ENCODE results near the gene SOX13. TPM values are rescaled to one million over a fixed set of nuclear protein-coding genes. Genes with fewer than 3 reads are reported as not detected.

SOX13 gene
- total RNA-seq, 4 donors from 2014 or later = 15.7 to 139 (median 37.9) TPM

GRCh38 chr1:204171751-204172178 is 98.8 kb downstream of the SOX13 start:
- Histone ChIP-seq H3K4me1 (no peaks in the 10 kb centered on the region), H3K27ac (no peak overlapping the region), H3K4me3 (no peak overlapping the region), H3K9me3 (peaks cover 0 to 5% of the 10 kb centered on the region in 2 donors), H3K36me3 (no peaks in the 10 kb centered on the region), H3K27me3 (no peaks in the 10 kb centered on the region)
- no peak for DNase-seq
- TF ChIP-seq POLR2A (IDR thresholded peaks at IDR 0.05) (no peak), CTCF (IDR thresholded peaks at IDR 0.05) (no peak)
- intact Hi-C loops (cut with DNase I; ENCODE audit: low total_unique reads) = no loop called here

- Histone ChIP-seq H3K27me3 (no peaks in the 10 kb centered on the region), H3K27ac (no peak overlapping the region), H3K36me3 (no peaks in the 10 kb centered on the region), H3K4me1 (no peaks in the 10 kb centered on the region), H3K9me3 (peaks cover 0 to 5% of the 10 kb centered on the region in 2 donors), H3K4me3 (no peak overlapping the region)
- intact Hi-C loops (cut with DNase I; ENCODE audit: low total_unique reads) = no loop called here
- no peak for DNase-seq
- TF ChIP-seq CTCF (IDR thresholded peaks at IDR 0.05) (no peak), POLR2A (IDR thresholded peaks at IDR 0.05) (no peak)
Observed at GRCh38 chr1:204172404-204173029, 99.6 kb downstream of the SOX13 start.

- no peak for DNase-seq
Observed at GRCh38 chr1:204174958-204175357, 102.0 kb downstream of the SOX13 start.

GRCh38 chr1:204176049-204176448 is 103.1 kb downstream of the SOX13 start:
- H3K36me3 ChIP-seq = no peaks in the 10 kb centered on the region
- no peaks in the 10 kb centered on the region for H3K9me3 ChIP-seq
- DNase-seq = no peak
- H3K4me3 ChIP-seq = no peak overlapping the region
- H3K27ac ChIP-seq = no peak overlapping the region
- H3K27me3 ChIP-seq = no peaks in the 10 kb centered on the region
- intact Hi-C loops (cut with DNase I; ENCODE audit: low total_unique reads) = no loop called here
- H3K4me1 ChIP-seq = no peaks in the 10 kb centered on the region
- no peak for TF ChIP-seq CTCF (IDR thresholded peaks at IDR 0.05)
- no peak for TF ChIP-seq POLR2A (IDR thresholded peaks at IDR 0.05)

More at GRCh38 chr1:204174958-204175357, 102.0 kb downstream of the SOX13 start:
- intact Hi-C loops (cut with DNase I; ENCODE audit: low total_unique reads) = no loop called here
- peaks cover 0 to 3% of the 10 kb centered on the region in 2 donors for H3K9me3 ChIP-seq
- no peak overlapping the region for H3K4me3 ChIP-seq
- no peak for TF ChIP-seq POLR2A (IDR thresholded peaks at IDR 0.05)
- no peak for TF ChIP-seq CTCF (IDR thresholded peaks at IDR 0.05)
- no peaks in the 10 kb centered on the region for H3K27me3 ChIP-seq
- H3K4me1 ChIP-seq = no peaks in the 10 kb centered on the region
- no peaks in the 10 kb centered on the region for H3K36me3 ChIP-seq
- H3K27ac ChIP-seq = no peak overlapping the region

- H3K4me1 ChIP-seq = no peaks in the 10 kb centered on the region
- H3K9me3 ChIP-seq = no peaks in the 10 kb centered on the region
- no peaks in the 10 kb centered on the region for H3K36me3 ChIP-seq
- intact Hi-C loops (cut with DNase I; ENCODE audit: low total_unique reads) = no loop called here
- DNase-seq = no peak
- no peak overlapping the region for H3K4me3 ChIP-seq
- no peak overlapping the region for H3K27ac ChIP-seq
- TF ChIP-seq CTCF (IDR thresholded peaks at IDR 0.05) (no peak), POLR2A (IDR thresholded peaks at IDR 0.05) (no peak)
- H3K27me3 ChIP-seq = no peaks in the 10 kb centered on the region
Observed at GRCh38 chr1:204177133-204177532, 104.2 kb downstream of the SOX13 start.

Other genes with a start within 250 kb of the SOX13 start
- 100 to 1,000 TPM in 3 of 4 donors, 10 to 100 TPM in 1; 32.5 to 105 (median 103) TPM for gene SNRPE, start 211.5 kb upstream of the SOX13 start, total RNA-seq
- 10 to 100 TPM in 3 of 4 donors, 1 to 10 TPM in 1; 2.3 to 23.9 (median 13.9) TPM for gene ETNK2, start 78.9 kb downstream of the SOX13 start, total RNA-seq
- gene REN, start 93.2 kb downstream of the SOX13 start, total RNA-seq = 1 to 10 TPM in 2 of 4 donors, not detected in 2; 6.8 to 9.4 TPM
- not detected for gene KISS1, start 123.4 kb downstream of the SOX13 start, total RNA-seq
- gene GOLT1A, start 140.9 kb downstream of the SOX13 start, total RNA-seq = under 1 TPM in 1 of 4 donors, not detected in 3; 0.52 TPM

All from uterus (tissue), 4 donors.